Activated naive CD4-positive, alpha-beta T cell treated with anti-CD3 and anti-CD28 coated beads, Interleukin-2, amount 10 ng/mL, durations not matched to agents 5 hours and 36 hours (primary cell): ENCODE measurements around the gene VPS39. TPM values are rescaled to one million over a fixed set of nuclear protein-coding genes. Genes with fewer than 3 reads are reported as not detected.

Experiments
- microRNA-seq: library from miRNA; unstranded; fragments of <30 nt; microRNA quantifications from one replicate; pipeline ENCODE4 v1.2.0, GENCODE V29; 2022; ENCODE audit warnings: borderline microRNAs expressed, borderline replicate concordance
- total RNA-seq, 2 experiments: library from RNA; stranded (reverse); gene quantifications; one replicate each; pipeline ENCODE4 v1.2.3, GENCODE V29; 2021

VPS39 gene, protein sequence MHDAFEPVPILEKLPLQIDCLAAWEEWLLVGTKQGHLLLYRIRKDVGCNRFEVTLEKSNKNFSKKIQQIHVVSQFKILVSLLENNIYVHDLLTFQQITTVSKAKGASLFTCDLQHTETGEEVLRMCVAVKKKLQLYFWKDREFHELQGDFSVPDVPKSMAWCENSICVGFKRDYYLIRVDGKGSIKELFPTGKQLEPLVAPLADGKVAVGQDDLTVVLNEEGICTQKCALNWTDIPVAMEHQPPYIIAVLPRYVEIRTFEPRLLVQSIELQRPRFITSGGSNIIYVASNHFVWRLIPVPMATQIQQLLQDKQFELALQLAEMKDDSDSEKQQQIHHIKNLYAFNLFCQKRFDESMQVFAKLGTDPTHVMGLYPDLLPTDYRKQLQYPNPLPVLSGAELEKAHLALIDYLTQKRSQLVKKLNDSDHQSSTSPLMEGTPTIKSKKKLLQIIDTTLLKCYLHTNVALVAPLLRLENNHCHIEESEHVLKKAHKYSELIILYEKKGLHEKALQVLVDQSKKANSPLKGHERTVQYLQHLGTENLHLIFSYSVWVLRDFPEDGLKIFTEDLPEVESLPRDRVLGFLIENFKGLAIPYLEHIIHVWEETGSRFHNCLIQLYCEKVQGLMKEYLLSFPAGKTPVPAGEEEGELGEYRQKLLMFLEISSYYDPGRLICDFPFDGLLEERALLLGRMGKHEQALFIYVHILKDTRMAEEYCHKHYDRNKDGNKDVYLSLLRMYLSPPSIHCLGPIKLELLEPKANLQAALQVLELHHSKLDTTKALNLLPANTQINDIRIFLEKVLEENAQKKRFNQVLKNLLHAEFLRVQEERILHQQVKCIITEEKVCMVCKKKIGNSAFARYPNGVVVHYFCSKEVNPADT
- 10 to 100 TPM; 76.9 to 81.4 TPM for total RNA-seq

DNA sequence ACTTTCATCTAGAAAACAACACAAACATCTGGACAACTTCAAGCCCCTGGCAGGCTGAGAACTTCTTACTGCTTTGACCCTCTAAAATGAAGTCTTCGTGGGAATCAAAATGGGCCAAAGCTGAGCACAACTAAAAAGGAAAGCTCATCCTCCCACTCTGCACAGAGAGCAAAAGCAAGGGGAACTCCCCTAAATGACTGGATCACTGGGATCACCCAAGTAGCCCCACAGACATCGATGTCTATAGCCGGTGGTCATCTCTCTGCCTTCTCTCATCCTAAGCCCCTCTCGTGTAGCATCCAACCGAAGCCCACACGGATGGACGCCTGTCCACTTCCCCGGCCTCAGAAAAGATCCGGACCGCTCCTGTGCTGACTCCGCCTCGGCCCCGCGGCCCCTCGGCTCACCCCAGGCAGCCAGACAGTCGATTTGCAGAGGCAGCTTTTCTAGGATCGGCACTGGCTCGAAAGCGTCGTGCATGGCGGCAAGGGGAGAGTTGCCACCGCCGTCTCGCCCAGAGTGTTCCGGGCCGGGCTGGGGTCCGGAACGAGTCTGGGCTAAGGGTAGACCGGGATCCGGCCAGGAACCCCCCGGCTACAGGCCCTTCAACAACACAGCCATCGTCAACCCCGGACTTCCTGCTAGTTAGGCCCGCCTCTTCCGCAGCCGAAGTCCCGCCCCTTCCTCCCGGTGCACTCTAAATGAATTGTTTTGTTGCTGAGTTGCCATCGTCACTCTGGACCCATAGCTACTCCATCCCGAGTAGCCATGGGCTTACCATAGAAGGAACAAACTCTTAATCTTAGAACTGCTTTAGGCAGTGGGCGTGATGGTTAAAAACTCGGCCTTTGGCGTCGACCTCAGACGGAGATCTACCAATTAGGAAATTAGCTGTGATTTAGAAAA, at the start of gene VPS39:
Gene VPS39 (minus strand): TSS at position 631 of the 906 bp plus-strand sequence. CDS start 151 bp downstream, at position 480.

DNA sequence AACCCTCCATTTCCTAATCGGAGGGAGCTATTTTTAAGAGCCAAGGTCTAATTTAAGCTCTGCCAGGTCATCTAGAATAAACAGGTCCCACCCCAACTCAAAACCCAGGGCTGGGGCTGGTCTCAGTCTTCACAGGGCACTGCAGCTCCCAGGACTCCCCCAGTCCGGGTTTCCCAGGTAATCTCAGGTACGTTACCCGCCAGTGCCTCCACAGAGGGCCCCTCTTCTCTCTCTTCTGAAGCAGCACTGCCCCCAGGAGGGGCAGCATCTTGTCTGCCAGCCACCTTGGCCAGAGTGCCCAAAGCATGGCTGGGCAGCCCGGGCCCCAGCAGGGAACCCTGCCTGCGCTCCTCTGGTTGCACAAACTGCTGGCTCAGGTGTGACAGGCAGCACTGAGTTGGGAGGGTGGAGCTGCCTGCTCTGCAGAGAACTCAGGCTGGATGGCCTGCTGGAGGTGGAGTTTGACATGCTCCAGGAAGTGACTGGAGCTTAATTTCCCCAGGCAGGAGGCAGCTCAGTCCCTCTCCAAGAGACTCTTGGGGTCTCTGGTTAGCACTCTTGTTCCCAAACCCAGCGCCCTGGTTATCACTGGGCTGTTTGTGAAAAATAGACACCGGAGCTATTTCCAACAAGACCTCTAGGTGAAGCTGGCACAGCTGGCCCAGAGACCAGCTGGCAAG, 51.7 kb downstream of the VPS39 start, which contains the start of gene PLA2G4F:
Gene PLA2G4F (minus strand): TSS at position 394 of the 680 bp plus-strand sequence. CDS start 87 bp downstream, at position 307.

Small RNA genes within 50 kb of the gene (microRNA-seq; reads per million reads assigned to microRNA genes)
- 56.3 reads per million, percentile 66 among the genes with 10 or more reads in this experiment for gene MIR627

Other genes with a start within 250 kb of the VPS39 start
- 10 to 100 TPM; 17.1 TPM for gene EHD4, start 235.7 kb downstream of the VPS39 start, total RNA-seq
- gene PLA2G4E, start 187.3 kb downstream of the VPS39 start, total RNA-seq = not detected
- gene PLA2G4D, start 113.7 kb downstream of the VPS39 start, total RNA-seq = not detected
- not detected for gene PLA2G4F, start 51.7 kb downstream of the VPS39 start, total RNA-seq
- gene GANC, start 64.9 kb upstream of the VPS39 start, total RNA-seq = 10 to 100 TPM; 29.7 to 33.8 TPM
- 10 to 100 TPM; 41.6 to 42.6 TPM for gene TMEM87A, start 65.1 kb upstream of the VPS39 start, total RNA-seq
- 1 to 10 TPM; 5.6 to 6.2 TPM for gene CAPN3, start 151.2 kb upstream of the VPS39 start, total RNA-seq